DMS 273 (cell line): ENCODE measurements around the gene MPP3.
"Not testable (repeated sequence)": the region's sequence is repeated elsewhere in the genome, so short reads cannot be mapped to it uniquely, and the experiment has no call there.

Experiments
- DNase-seq: peaks from one replicate; lab custom pipeline; 2025; ENCODE audit not compliant: unreplicated experiment; lab: John Stamatoyannopoulos, UW

The MPP3 gene

DNA sequence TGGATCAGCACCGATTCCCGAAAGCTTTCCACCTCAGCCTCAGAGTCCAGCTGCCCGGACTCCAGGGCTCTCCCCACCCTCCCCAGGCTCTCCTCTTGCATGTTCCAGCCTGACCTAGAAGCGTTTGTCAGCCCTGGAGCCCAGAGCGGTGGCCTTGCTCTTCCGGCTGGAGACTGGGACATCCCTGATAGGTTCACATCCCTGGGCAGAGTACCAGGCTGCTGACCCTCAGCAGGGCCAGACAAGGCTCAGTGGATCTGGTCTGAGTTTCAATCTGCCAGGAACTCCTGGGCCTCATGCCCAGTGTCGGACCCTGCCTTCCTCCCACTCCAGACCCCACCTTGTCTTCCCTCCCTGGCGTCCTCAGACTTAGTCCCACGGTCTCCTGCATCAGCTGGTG is 29.0 kb upstream of the MPP3 start:
- no peak for DNase-seq

DNA sequence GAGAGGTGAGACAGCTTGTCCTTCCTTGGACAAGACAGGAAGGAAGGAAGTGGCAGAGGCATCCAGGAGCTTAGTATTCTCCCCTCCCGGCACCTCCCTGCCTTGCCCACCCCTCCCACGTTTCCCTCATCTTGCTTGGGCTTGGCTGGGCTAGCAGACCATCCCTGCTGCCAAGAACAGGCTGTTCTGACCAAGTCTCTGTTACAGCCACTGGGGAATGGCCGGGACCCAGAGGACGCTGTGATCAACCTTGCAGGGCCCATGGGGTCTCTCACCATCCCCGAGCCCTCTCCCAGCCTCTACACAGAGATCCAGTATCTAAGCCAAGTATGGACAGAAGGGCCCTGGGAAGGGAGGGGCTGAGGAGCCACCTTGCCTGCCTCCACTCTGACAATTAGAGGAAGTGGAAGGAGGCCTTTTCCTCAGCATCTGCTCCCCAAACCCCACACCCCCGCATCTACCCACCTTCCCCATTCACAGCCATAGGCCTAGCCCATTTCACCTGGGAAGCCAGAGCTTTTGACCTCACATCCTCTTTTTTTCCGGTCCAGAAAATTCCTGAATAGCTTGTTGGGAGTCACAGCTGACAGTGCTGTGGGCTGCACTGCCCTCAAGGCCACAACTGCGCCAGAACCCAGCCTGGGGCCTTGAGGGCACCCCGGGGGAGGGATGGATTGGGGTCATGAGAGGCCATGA is 28.1 kb upstream of the MPP3 start:
- DNase-seq: peak; percentile 49

DNA sequence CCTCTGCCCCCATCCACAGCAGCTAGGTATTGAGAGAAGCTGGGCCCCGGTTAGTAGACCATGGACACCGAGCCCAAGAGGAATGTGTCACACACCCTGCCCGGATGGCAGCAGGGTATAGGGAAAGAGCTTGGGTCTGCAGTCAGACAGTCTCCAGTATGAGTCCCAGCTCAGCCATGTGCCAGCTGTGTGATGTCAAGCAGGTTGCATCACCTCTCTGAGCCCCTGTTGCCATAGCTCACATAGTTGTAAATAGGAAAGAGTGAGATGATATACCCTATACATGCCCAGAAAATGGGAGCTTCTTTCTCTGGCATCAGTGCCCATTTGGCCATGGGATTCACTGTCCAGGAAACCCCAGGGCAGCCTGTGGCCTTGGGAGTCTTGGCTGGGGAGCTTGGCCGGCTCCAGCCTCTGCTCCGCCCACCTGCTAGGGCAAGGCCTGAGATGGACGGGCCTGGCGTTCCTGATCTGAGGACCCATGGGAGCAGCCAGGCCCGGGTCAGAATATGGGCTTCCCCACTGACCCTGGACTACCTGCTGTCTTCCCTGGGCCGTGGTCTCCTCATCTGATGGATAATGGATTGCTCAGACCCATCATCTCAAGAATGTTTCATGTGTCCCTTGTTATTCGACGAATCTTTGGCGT is 27.3 kb upstream of the MPP3 start:
- no peak for DNase-seq

DNA sequence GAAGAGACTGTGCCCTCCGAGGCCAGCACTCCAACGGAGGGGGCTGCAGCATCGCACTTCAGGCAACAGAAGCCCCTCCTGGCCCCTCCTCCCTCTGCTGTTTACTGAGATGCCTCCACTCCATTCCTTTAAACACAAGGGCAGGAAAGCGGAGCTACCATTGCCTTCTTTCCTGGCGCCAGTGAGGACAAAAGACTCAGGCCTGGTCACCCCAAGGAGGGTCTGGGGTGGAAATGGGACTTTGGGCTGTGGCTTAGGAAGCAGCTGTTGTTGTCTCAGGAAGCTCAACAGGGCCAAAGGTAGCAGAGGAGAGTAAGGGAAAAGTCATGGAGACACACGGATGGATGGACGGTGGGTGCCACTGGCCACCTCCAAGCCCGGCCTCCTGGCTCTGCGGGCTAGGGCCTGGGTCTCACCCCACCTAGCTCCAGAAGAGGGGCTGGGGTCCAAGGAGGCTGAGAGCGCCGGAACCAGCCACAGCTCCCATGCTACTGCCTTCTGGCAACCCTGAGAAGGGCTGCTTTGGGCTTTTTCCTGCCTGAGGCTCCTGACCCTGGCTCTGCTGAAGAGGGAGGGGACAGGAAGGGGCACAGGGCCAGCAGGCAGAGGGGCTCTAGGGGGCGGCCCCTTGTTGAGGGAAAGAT is 25.1 kb upstream of the MPP3 start:
- DNase-seq: no peak

DNA sequence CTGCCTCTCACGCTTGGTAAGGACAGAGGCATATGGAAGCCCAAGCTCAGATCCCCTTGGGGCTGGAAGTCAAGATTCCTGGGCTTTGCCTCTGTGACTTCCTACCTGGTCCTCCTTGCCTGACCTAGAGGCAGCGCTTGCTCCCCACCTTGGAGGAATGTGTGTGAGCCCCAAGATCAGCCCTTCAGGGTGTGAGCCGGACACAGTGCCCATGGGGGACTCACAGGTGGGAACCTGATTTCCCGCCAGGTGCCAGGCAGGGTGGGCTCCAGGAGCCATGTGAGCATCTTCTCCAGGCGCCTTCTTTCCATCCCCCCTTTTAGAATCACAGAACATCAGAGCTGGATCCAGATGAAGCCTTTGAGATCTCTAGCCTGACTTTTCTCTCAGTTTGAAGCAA is 24.2 kb upstream of the MPP3 start:
- no peak for DNase-seq

DNA sequence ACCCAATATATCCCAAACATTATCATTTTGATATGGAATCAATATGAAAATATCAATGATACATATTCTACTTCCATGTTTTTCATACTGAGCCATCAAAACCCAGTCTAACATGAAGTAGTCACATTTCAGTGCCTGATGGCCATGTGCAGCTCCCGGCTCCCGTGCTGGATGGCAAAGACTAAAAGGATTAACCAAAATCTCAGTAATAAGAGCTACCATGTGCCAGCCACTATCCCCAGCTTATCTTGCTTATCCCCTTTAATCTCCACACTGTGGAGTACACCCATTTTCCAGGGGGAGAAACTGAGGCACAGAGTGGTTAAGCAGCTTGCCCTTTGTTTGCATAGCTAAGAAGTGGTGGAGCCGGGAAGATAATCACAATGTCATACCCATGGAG is 23.2 kb upstream of the MPP3 start:
- DNase-seq: no peak

DNA sequence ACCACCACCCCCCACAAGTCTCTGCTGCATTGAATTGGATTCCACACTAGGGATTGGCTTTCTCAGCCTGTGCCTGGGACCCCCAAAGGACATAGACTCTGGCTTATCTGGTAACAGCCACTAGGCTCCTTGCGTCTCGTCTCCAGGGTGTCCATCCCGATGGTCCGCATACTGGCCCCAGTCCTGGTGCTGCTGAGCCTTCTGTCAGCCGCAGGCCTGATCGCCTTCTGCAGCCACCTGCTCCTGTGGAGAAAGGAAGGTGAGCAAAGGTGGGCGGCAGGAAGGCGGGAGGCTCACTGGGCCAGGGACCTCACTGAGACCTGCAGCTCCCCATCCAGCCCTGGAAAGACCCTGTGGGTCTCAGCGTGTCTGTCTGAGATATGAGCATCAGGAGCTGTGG is 22.1 kb upstream of the MPP3 start:
- no peak for DNase-seq

DNA sequence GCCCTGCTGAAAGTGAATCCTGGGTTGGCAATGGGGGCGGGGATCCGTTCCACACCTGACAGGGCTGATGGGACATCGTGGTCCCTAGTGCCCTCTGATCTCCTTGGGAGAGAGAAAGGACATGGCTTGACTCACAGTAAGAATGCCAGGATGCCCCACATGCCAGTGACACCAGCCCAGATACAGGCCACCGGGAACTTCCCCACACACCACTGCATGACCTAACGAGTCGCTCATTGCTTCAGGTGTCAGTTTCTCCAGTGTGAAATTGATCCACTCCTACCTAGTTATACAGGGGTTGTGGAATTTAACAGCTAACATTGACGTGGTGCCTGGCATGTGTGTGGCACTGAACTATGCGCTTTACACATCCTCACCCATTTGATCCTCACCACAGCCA is 21.6 kb upstream of the MPP3 start:
- no peak for DNase-seq

DNA sequence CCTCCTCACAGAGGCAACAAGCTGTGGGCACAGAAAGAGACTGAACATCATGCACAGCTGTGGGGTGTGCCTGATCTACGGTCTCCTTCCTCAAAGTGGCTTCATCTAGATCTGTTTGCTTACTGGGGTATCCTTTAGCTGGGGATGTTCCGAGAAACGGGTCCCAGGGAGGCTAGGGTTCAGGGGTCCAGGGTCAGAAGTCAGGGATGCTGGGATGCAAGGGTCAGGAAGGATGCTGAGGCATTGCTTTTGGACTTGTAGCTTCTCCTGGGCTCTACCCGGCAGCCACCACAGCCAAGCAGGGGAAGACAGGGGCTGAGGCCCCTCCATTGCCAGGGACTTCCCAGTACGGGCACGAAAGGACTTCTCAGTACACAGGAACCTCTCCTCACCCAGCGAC is 20.6 kb upstream of the MPP3 start:
- DNase-seq: no peak

DNA sequence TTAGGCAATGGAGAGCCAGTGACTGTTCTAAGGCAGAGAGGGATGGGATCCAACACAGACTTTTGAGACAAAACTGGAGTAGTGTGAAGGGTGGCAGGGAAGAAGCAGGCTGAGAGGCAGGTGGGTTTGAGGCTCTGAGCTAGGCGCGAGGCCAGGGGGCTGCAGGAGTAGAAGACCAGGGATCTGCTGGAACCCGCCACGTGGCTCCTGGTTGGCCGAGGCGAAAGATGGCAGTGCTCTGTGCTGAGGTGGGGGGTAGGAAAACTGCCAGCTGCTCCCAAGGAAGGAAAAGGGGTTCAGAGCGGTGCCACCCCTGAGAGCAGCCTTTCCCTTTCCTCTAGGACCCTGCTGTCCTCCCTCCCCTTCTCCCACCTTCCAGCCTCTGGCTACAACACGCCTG is 19.6 kb upstream of the MPP3 start:
- no peak for DNase-seq

DNA sequence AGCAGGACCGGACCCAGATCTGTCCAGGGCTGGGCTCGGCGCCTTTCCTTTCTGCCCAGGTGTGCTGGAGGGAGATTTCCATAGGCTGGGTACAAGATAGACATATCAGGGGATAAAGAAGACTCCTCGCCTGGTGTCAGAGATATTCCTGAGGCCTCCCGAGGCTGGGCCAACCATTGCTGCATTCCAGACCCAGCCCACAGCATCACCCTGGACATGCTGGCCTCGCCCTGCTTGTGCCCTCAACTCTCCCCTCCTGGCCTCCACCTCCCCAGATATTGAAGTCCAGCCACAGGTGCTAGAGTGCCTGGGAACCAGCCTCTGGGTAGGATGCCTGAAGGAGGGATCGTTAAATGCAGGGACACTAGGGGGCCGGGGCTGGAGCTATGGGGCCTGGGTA is 16.2 kb upstream of the MPP3 start:
- no peak for DNase-seq

DNA sequence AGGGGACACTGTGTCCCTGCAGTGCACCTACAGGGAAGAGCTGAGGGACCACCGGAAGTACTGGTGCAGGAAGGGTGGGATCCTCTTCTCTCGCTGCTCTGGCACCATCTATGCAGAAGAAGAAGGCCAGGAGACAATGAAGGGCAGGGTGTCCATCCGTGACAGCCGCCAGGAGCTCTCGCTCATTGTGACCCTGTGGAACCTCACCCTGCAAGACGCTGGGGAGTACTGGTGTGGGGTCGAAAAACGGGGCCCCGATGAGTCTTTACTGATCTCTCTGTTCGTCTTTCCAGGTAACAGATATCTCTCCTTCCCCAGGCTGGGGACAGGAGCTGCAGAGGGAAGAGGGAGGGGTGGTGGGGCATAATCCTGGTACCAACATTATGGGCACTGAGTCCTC is 15.7 kb upstream of the MPP3 start:
- DNase-seq: no peak

DNA sequence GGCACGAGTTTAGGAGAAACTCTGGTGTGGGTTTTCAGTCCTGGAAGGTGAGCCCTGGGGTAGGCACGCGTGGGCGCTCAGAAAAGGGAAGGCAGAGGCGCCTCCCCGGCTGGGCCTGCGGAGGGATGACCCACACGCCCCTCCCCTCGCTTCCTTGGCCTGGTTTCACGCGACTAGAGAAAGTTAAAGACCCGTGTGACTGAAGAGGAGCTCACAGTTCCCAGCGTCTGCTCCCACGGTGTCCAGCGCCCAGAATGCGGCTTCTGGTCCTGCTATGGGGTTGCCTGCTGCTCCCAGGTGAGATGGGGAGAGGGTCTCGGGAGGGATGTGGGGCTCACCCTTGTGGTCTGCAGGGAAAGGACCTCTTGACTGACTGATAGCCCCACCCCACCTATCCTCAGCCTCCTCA is 14.0 kb upstream of the MPP3 start, which contains the start of gene CD300LG:
CD300LG (plus strand) TSS at position 214 of the 409 bp plus-strand sequence; CDS start at position 255, 41 bp downstream.
- DNase-seq: no peak

DNA sequence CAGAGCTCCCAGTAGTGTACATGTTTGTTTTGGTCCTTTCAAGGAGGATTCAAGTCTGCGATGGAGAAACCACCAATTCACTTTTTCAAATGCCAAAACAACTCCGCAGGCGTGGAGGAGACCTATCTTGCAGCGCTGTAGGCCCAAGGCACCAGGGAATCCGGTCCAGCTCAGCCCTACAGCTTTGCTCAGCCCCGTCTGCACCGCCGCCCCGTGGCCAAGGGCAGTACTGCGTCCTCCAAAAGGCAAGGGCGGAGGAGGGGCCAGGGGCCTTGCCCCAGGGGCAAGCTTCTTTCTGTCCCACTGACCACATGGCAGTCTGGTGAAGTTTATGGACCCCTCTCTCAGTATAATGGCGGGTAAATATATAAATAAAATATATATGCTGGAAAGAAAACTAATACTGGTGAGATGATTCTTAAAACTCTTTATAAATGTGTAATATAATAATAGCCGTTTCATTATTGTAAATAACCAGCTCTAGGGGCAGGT is 13.3 kb upstream of the MPP3 start:
- DNase-seq: peak; percentile 91

DNA sequence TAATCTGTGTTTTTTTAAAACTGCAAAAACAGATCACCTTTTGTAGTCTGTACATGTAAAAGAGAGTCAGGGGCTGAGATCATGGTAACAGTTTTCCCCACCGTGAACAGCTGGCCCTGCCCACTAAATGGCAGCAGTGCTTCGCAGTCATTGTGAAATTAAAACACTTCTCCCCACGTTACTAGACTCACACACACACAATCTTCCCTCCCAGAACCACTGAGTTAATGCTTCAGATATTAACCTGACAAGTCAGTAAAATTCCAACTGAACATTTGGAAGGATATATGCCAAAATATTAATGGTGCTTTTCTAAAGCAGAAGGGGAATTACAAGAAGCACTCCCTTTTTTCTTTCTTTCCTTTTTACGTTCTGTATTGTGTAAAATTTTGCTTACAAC is 12.8 kb upstream of the MPP3 start:
- DNase-seq: no peak

DNA sequence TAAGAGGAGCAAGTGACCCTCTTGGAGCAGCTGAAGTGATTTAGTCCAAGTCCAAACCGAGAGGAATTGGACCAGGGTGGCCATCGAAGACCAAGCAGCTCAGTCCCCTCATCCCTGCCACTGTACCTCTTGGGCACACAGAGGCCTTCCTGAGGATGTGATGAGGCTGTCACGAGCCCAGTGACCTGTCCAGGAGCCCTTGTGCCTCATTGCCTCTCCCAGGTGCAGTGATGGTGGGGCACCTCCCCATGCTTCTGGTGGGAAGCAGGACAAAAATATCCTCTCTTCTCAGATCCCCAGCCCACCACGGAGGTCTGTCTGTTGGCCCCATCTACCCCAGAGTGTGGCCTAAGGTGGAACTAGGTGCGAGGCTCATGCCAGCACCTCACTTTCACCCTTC is 11.3 kb upstream of the MPP3 start:
- DNase-seq: no peak

DNA sequence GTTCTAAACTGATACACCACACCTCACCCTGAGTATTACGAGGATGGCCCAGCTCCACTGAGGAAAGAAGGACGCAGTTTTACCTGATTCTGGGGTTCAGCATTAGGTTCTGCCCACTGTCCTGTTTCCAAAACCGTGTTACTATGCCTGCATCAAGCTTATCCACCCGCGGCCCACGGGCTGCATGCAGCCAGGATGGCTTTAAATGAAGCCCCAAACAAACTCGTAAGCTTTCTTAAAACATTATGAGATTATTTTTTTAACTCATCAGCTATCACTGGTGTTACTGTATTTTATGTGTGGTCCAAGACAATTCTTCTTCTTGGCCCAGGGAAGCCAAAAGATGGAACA is 10.0 kb upstream of the MPP3 start:
- no peak for DNase-seq

DNA sequence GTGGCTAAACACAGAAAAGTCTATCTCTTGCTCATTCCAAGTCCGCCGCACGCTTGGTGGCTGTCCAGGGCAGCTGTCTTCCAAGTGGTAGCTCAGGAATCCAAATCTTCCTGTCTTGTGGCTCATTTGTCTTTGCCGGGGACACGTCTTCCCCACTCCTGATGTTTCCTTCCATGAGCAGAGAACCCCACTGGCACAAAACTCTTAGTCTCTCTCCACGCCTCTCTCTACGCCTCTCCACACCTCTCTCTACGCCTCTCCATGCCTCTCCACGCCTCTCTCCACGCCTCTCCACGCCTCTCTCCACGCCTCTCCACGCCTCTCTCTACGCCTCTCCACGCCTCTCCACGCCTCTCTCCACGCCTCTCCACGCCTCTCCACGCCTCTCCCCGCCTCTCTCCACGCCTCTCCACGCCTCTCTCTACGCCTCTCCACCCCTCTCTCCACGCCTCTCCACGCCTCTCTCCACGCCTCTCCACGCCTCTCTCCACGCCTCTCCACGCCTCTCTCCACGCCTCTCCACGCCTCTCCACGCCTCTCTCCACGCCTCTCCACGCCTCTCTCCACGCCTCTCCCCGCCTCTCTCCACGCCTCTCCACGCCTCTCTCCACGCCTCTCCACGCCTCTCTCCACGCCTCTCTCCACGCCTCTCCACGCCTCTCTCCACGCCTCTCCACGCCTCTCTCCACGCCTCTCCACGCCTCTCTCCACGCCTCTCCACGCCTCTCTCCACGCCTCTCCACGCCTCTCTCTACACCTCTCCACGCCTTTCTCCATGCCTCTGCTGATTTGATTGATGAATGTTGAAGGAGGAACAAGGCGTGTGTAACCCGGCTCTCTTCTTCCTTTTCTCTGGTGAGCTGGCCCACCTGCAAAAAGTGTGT is 9.4 kb upstream of the MPP3 start:
- DNase-seq: not testable (repeated sequence)

DNA sequence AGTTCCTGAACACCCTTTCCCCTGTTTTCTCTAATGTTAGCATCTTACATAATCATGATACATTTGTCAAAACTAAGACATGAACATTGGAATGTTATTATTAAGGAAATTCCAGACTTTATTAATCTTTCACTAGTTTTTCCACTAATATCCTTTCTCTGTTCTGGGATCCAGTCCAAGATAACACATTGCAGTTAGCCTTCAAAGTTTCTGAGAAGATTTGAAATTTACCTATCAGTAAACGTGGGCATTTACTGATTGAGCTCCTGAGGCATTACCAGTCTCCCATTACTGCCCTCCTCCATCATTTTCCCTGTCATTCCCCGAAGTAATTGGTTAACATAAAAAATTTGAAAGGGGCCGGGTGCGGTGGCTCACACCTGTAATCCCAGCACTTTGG is 8.3 kb upstream of the MPP3 start:
- DNase-seq: no peak

DNA sequence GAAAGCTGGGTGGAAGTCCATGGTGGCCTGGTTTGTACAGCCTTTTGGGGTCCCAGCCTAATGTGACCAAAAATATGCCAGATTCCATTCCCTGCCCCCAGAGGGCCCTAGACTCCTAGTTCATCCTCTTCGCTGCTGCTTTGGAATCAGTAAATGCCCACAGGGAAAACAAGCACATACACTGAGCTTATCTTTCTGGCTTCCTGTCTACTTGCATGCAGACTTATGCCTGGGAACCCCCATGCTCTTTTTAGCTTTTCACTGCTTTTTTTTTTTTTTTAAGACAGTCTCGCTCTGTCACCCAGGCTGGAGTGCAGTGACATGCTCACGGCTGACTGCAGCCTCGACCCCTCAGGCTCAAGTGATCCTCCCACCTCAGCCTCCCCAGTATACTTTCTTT is 7.9 kb upstream of the MPP3 start:
- peak; percentile 62 for DNase-seq

DNA sequence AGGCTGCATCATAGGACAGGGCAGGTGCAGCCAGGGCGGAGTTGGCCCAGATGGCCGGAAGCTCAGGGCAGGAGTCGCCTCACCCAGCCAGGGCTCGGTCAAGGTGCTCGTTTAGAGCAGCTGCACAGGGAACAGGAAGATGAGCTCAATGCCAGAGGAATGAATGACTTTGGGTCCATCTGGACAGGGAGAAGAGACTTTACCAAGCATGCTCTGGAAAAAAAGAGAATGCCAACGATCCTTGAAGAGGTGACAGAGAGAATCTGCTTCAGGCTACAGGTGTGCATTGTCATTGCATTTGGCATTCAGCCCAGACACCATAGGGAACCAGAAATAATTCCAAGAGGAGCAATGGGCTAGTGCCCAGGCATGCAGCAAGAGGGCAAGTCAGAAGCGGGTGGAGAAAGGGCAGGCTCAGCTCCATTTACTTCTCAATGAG is 6.7 kb upstream of the MPP3 start:
- DNase-seq: peak; percentile 70
